K562 (cell line): ENCODE results near the gene NAT9. TPM values are rescaled to one million over a fixed set of nuclear protein-coding genes. Genes with fewer than 3 reads are reported as not detected.
A peak's percentile ranks its signal among the peaks of the same experiment; 100 is the strongest.

Experiments
- ATAC-seq: fragments of 200-7000 bp; cut with Tn5 transposase; 3 replicates; pipeline ENCODE4 v1.9.1; 2020; ENCODE audit warnings: moderate library complexity
- BruUV-seq: library from RNA; stranded (reverse); fragments of 400-500 nt; replicated peaks from 2 replicates; lab custom pipeline; 2021; lab: Mats Ljungman, UMichigan
- CTCF ChIA-PET: fragments of 300-600 bp; formaldehyde crosslinking; extraction: SDS; loops from one replicate; lab custom pipeline; 2021; ENCODE audit warnings: low intra/inter-chr PET ratio; lab: Yijun Ruan, JAX
- POLR2A ChIA-PET: fragments of 300-600, 350-650 bp; sonication (Branson Sonifier 250); formaldehyde crosslinking; extraction: SDS; loops from one replicate; lab custom pipeline; 2021; ENCODE audit warnings: antibody characterized with exemption, inconsistent platforms; lab: Yijun Ruan, JAX
- DNase-seq, 4 experiments: peaks; one replicate each; pipeline versions ENCODE4 v3.0.0 to v3.0.0-alpha.2; 2011 to 2018; ENCODE audit warnings: low spot score in 3 of 4, mixed read lengths in 3 of 4; ENCODE audit errors: extremely low read depth in 1 of 4
- FAIRE-seq: peaks from 2 replicates; lab custom pipeline; 2011; peaks lifted over from hg19 to GRCh38; lab: Jason Lieb, UNC
- H2AFZ ChIP-seq: 2 replicates; pipeline ENCODE4 v1.6.0; 2011; ENCODE audit warnings: low read depth, low read length, control low read depth, inconsistent platforms
- H3K27ac ChIP-seq: fragments of 200-600 bp; 3 replicates; pipeline ENCODE4 v1.8.0; 2011; ENCODE audit warnings: low read depth, mild to moderate bottlenecking, control low read depth, inconsistent platforms, low read length, moderate library complexity, mixed read lengths; ENCODE audit errors: extremely low read depth
- H3K27me3 ChIP-seq, 2 experiments: fragments of 300-600 bp in 1 of 2; 2 replicates in 1 of 2; 3 replicates in 1 of 2; pipeline versions ENCODE4 v1.6.0 to v1.8.0; 2011; ENCODE audit warnings: inconsistent platforms in 2 of 2, low read length in 2 of 2, mild to moderate bottlenecking in 1 of 2, mixed read lengths in 1 of 2, moderate library complexity in 1 of 2; ENCODE audit not compliant: control insufficient read depth in 2 of 2, insufficient read depth in 2 of 2
- H3K36me3 ChIP-seq: fragments of 300-600 bp; 3 replicates; pipeline ENCODE4 v1.8.0; 2011; ENCODE audit warnings: mild to moderate bottlenecking, low read length, inconsistent platforms; ENCODE audit not compliant: control insufficient read depth, insufficient read depth
- H3K4me1 ChIP-seq, 2 experiments: fragments of 200-600 bp in 1 of 2; replicated peaks in 1 of 2; 2 replicates in 1 of 2; 3 replicates in 1 of 2; pipeline versions ENCODE4 v1.5.1 to v1.8.0; 2011; ENCODE audit warnings: inconsistent platforms in 2 of 2, low read length in 2 of 2, mild to moderate bottlenecking in 1 of 2, mixed read lengths in 1 of 2, moderate library complexity in 1 of 2; ENCODE audit not compliant: control insufficient read depth in 2 of 2, insufficient read depth in 2 of 2
- H3K4me2 ChIP-seq: 2 replicates; pipeline ENCODE4 v1.6.1; 2011; ENCODE audit warnings: low read length, control low read depth, inconsistent platforms, mixed read lengths; ENCODE audit not compliant: insufficient read depth
- H3K4me3 ChIP-seq: fragments of 200-600 bp; sonication (generic), shearing (Covaris generic); 2 replicates; pipeline ENCODE4 v1.5.1; 2016; ENCODE audit warnings: control low read depth, inconsistent platforms
- H3K79me2 ChIP-seq: fragments of 200-600 bp; 3 replicates; pipeline ENCODE4 v1.8.0; 2011; ENCODE audit warnings: low read length, inconsistent platforms; ENCODE audit not compliant: control insufficient read depth, insufficient read depth
- H3K9ac ChIP-seq, 2 experiments: 2 replicates each; pipeline versions ENCODE4 v1.6.0 to v1.6.1; 2011; ENCODE audit warnings: low read depth in 2 of 2, low read length in 2 of 2, control low read depth in 1 of 2, inconsistent platforms in 1 of 2, mild to moderate bottlenecking in 1 of 2, mixed read lengths in 1 of 2; ENCODE audit not compliant: insufficient read depth in 1 of 2
- H3K9me1 ChIP-seq: one replicate; pipeline ENCODE4 v1.6.0; 2011; ENCODE audit warnings: inconsistent platforms, mild to moderate bottlenecking, low read length, moderate library complexity; ENCODE audit not compliant: control insufficient read depth, insufficient read depth
- H3K9me3 ChIP-seq: replicated peaks from 2 replicates; pipeline ENCODE4 v1.5.1; 2011; ENCODE audit warnings: low read depth, low read length, inconsistent platforms; ENCODE audit not compliant: control insufficient read depth, insufficient read depth
- H4K20me1 ChIP-seq: replicated peaks from 2 replicates; pipeline ENCODE4 v1.6.1; 2011; ENCODE audit warnings: low read length, inconsistent platforms, mixed read lengths; ENCODE audit not compliant: control insufficient read depth, insufficient read depth
- BRD4 ChIP-seq: fragments of 200-600 bp; sonication (generic); IDR thresholded peaks from 2 replicates; pipeline ENCODE4 v1.6.1; 2017; ENCODE audit warnings: inconsistent platforms
- CBX8 ChIP-seq: fragments of 200-600 bp; sonication (generic); IDR thresholded peaks from 2 replicates; pipeline ENCODE4 v1.6.1; 2012; ENCODE audit warnings: borderline replicate concordance, mixed run types, low read depth, mild to moderate bottlenecking, moderate library complexity, mixed read lengths, low read length, control low read depth, inconsistent platforms; ENCODE audit not compliant: poor library complexity, severe bottlenecking; ENCODE audit errors: extremely low read depth
- RBFOX2 ChIP-seq: fragments of 200-400 bp; formaldehyde crosslinking; IDR thresholded peaks from 2 replicates; pipeline ENCODE4 v1.6.1; 2017; ENCODE audit warnings: low read depth, mild to moderate bottlenecking, low read length, moderate library complexity
- RFX7 ChIP-seq: fragments of 250-450 bp; sonication (Bioruptor Pico); IDR thresholded peaks from 2 replicates; pipeline ENCODE4 v1.5.1; 2021; ENCODE audit warnings: mild to moderate bottlenecking
- TCF7 ChIP-seq: sonication (generic); IDR thresholded peaks from 2 replicates; pipeline ENCODE4 v1.6.1; 2016; ENCODE audit warnings: antibody characterized with exemption, borderline replicate concordance
- ZNF41 ChIP-seq: fragments of 250-450 bp; sonication (Bioruptor Pico); conservative IDR thresholded peaks from 2 replicates; pipeline ENCODE4 v1.4.0; 2020; ENCODE audit warnings: mild to moderate bottlenecking
- WGBS: fragments of 100-300 bp; shearing (Covaris generic); methylation state at CpG from one replicate; pipeline ENCODE4 v1.1.6; 2016; ENCODE audit warnings: low coverage, mixed read lengths; ENCODE audit not compliant: insufficient coverage; ENCODE audit errors: missing lambda C conversion rate; 5-methylcytosine and 5-hydroxymethylcytosine counted together
- in situ Hi-C: fragments of 300-500 bp; cut with MboI; formaldehyde crosslinking; loops from 4 replicates; pipeline ENCODE4 v1.15.0; 2018; ENCODE audit warnings: inconsistent platforms, mixed read lengths
- intact Hi-C: fragments of 100-400 bp; cut with micrococcal nuclease; formaldehyde crosslinking; loops from 2 replicates; pipeline ENCODE4 v1.14.2; 2022
- polyA plus RNA-seq, 8 experiments: library from polyadenylated mRNA; depleted of rRNA in 4 of 8; stranded (reverse) in 5 of 8; unstranded in 3 of 8; fragments of >200 nt; fragmentation: Nextera tagmentation in 2 of 8; fragmentation: Illumina TruSeq in 1 of 8; extraction: Ambion mirVana in 2 of 8; extraction: Trizol in 1 of 8; gene quantifications; 2 replicates each; pipeline versions ENCODE4 v1.2.1 to v1.2.3, GENCODE V29; 2011 to 2014; ENCODE audit warnings: inconsistent platforms in 1 of 8, missing spikeins in 1 of 8
- total RNA-seq, 7 experiments: library from RNA; depleted of rRNA in 6 of 7; stranded (reverse); fragments of >200 nt in 6 of 7; fragmentation: Illumina TruSeq in 2 of 7; extraction: Trizol in 2 of 7; gene quantifications; 2 replicates each; pipeline versions ENCODE4 v1.2.1 to v1.2.3, GENCODE V29; 2011 to 2021; ENCODE audit warnings: low replicate concordance in 1 of 7

Gene NAT9
- total and polyA plus RNA-seq, 9 of the 15 experiments (the other 6 are each of a cell fraction or from before 2014, with no cell fraction given) = 4.2 to 63.6 (median 40.8) TPM

DNA sequence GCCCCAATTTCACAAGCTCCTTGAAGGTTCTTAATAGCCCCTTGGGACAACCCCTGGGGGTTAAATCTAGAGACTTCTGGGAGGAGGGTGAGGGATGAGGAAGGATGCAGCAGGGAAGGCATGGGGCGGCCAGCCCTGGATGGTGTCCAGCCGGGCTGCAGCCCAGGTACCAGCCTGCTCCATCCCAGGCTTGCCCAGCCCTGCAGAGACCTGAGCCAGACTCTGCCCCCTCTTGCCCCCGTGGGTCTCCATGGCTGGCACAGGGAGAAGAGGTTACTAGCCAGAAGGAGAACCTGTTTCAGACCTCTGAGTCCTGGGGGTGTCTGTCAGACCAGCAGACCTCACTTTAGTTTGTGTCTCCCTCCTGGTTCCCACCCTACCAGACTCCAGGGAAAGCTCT is 19.3 kb downstream of the NAT9 start:
- Histone ChIP-seq H3K79me2 (peaks cover 81% of the 10 kb centered on the region), H3K36me3 (peaks cover 7% of the 10 kb centered on the region; the same call in 2 of the 3 replicates), H2AFZ (no peak overlapping the region), H3K9me3 (no peaks in the 10 kb centered on the region), H3K4me3 (no peak overlapping the region), H3K4me1 (peaks cover 40 to 64% of the 10 kb centered on the region in 2 experiments), H3K27me3 (no peaks in the 10 kb centered on the region), H3K9me1 (peaks cover 27% of the 10 kb centered on the region), H3K9ac (peak overlapping the region in 1 of 2 experiments; percentile 43; a peak in 1 of 4 replicates), H3K27ac (no peak overlapping the region), H3K4me2 (no peak overlapping the region), H4K20me1 (peaks cover 31% of the 10 kb centered on the region; the same call in 1 of the 2 replicates)
- ChIA-PET POLR2A (interaction anchor here (0.6 to 2.3 kb wide), 2 partner anchors 13 to 59 kb away, joined by 4 to 9 read pairs; no protein-coding TSS in a partner anchor), CTCF (no interaction called here)
- DNase-seq (no peak), ATAC-seq (no peak), FAIRE-seq (no peak)
- intact Hi-C loops = no loop called here
- in situ Hi-C loops = no loop called here
- TF ChIP-seq RBFOX2 = 0 out of 2 replicates have a peak, but pooled peaks have one; percentile 4
- no peak for TF ChIP-seq ZNF41 (CRISPR knock-in tag)
- WGBS = 91% methylated on average over 3 of the region's 3 CpGs
- BruUV-seq = no TSS peak

DNA sequence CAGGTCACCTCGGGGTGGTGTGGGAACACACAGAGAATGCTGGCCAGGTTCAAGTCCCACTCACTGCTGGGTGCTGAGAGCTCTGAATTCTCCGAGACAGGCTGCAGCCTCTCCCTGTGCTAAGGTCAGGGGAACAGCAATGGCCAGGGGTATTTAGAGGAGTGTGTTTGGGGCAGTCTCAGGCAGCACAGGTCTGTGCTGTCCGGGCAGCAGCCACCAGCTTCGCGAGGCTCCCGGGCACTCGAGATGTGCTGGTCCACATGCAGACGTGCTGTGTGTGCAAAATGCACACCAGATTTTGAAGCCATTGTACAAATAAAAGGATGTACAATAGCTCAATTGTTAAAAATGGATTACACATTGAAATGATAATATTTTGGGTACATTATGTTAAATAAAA is 20.6 kb downstream of the NAT9 start:
- no peak for FAIRE-seq

More for the DNA sequence above, 20.6 kb downstream of the NAT9 start:
- TF ChIP-seq BRD4 (no peak), RFX7 (no peak), TCF7 (no peak), CBX8 (no peak)
- Histone ChIP-seq H3K4me2 (no peak overlapping the region), H2AFZ (no peak overlapping the region), H3K4me1 (peaks cover 37 to 61% of the 10 kb centered on the region in 2 experiments), H3K9ac (peak overlapping the region in 1 of 2 experiments; percentile 73; a peak in 1 of 4 replicates), H3K9me3 (no peaks in the 10 kb centered on the region), H3K9me1 (peaks cover 27% of the 10 kb centered on the region), H3K36me3 (peaks cover 15% of the 10 kb centered on the region; the same call in 2 of the 3 replicates), H3K27ac (no peak overlapping the region), H3K4me3 (no peak overlapping the region), H4K20me1 (peaks cover 20% of the 10 kb centered on the region; the same call in 1 of the 2 replicates), H3K27me3 (no peaks in the 10 kb centered on the region), H3K79me2 (peaks cover 80% of the 10 kb centered on the region)
- 86% methylated on average over 8 of the region's 8 CpGs for WGBS
- CTCF ChIA-PET = no interaction called here
- ATAC-seq (no peak), DNase-seq (no peak)
- in situ Hi-C loops = no loop called here
- POLR2A ChIA-PET = interaction anchor here (0.9 to 1.3 kb wide), 2 partner anchors 9 to 98 kb away, joined by 3 read pairs; no protein-coding TSS in a partner anchor
- intact Hi-C loops = no loop called here
- BruUV-seq = no TSS peak
